Esophagus muscularis mucosa (tissue), 3 donors: ENCODE results near the gene METTL26.

Source experiments
- CTCF ChIP-seq, 3 experiments: fragments of 200-600 bp in 2 of 3; fragments of 450-650 bp in 1 of 3; sonication (generic) in 2 of 3; IDR thresholded peaks; one replicate each; pipeline ENCODE4 v1.5.1; 2017 to 2019; ENCODE audit warnings: antibody characterized with exemption in 3 of 3, mild to moderate bottlenecking in 2 of 3, moderate library complexity in 1 of 3
- EP300 ChIP-seq: sonication (generic); formaldehyde crosslinking; IDR thresholded peaks from one replicate; pipeline ENCODE4 v1.6.1; 2017; ENCODE audit warnings: antibody characterized with exemption

DNA sequence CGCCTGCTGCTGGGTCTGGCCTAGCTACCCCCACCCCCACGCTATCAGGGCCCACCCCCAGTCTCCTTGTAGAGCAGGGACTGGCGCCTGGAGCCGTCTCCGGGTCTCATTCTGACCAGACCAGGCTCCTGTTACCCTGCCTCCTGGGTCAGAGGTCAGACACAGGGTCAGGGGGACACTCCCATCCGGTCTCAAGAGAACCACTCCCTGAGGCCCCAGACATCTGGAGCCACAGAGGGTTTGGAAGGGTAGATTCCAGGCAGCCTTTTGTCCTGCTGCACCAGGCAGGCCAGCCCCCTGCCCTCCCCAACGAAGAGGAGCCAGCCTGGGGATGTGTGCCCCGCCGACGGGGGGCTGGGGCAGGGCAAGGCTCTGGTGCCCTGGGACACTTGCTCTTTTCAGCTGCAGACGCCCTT, 6.3 kb downstream of the METTL26 start:
- TF ChIP-seq CTCF (IDR thresholded peaks at IDR 0.05): no peak
- TF ChIP-seq EP300: no peak
